H9 (cell line): Measurements from ENCODE around the gene PDE5A. TPM values are rescaled to one million over a fixed set of nuclear protein-coding genes. Genes with fewer than 3 reads are reported as not detected.

Source experiments
- DNase-seq: peaks from one replicate; pipeline ENCODE4 v3.0.0-alpha.2; 2017
- H2AFZ ChIP-seq: one replicate; pipeline ENCODE4 v1.6.1; 2013; ENCODE audit warnings: mild to moderate bottlenecking, low read length, control low read depth, moderate library complexity
- H2AK5ac ChIP-seq: 2 replicates; pipeline ENCODE4 v1.6.1; 2013; ENCODE audit warnings: low read length, control low read depth, mixed read lengths; ENCODE audit not compliant: insufficient read length
- H2BK120ac ChIP-seq: one replicate; pipeline ENCODE4 v1.6.1; 2013; ENCODE audit warnings: low read depth, mild to moderate bottlenecking, low read length, control low read depth, inconsistent platforms; ENCODE audit not compliant: poor library complexity, severe bottlenecking
- H2BK12ac ChIP-seq: 2 replicates; pipeline ENCODE4 v1.6.1; 2013; ENCODE audit warnings: low read length, control low read depth, mixed read lengths, low read depth; ENCODE audit not compliant: insufficient read length
- H2BK15ac ChIP-seq: 2 replicates; pipeline ENCODE4 v1.6.1; 2013; ENCODE audit warnings: low read depth, low read length, control low read depth
- H2BK20ac ChIP-seq: one replicate; pipeline ENCODE4 v1.6.1; 2013; ENCODE audit warnings: low read depth, mild to moderate bottlenecking, low read length, control low read depth, inconsistent platforms; ENCODE audit not compliant: poor library complexity, severe bottlenecking
- H2BK5ac ChIP-seq: 2 replicates; pipeline ENCODE4 v1.6.1; 2013; ENCODE audit warnings: low read length, control low read depth, mixed read lengths; ENCODE audit not compliant: insufficient read length
- H3K14ac ChIP-seq: 2 replicates; pipeline ENCODE4 v1.6.1; 2013; ENCODE audit warnings: low read length, control low read depth; ENCODE audit not compliant: insufficient read depth
- H3K18ac ChIP-seq: 2 replicates; pipeline ENCODE4 v1.6.1; 2013; ENCODE audit warnings: low read depth, mild to moderate bottlenecking, mixed read lengths, low read length, control low read depth; ENCODE audit not compliant: insufficient read length
- H3K23ac ChIP-seq: 2 replicates; pipeline ENCODE4 v1.6.1; 2013; ENCODE audit warnings: low read length, control low read depth, mixed read lengths, low read depth; ENCODE audit not compliant: insufficient read length
- H3K23me2 ChIP-seq: 2 replicates; pipeline ENCODE4 v1.6.1; 2013; ENCODE audit warnings: low read depth, mild to moderate bottlenecking, mixed read lengths, low read length, control low read depth; ENCODE audit not compliant: insufficient read length, poor library complexity, severe bottlenecking
- H3K27ac ChIP-seq: 2 replicates; pipeline ENCODE4 v1.5.1; 2013; ENCODE audit warnings: low read length, control low read depth, mixed read lengths, low read depth; ENCODE audit not compliant: insufficient read length
- H3K27me3 ChIP-seq: 2 replicates; pipeline ENCODE4 v1.6.1; 2013; ENCODE audit warnings: low read length, control low read depth, inconsistent platforms; ENCODE audit not compliant: insufficient read depth
- H3K4ac ChIP-seq: 2 replicates; pipeline ENCODE4 v1.6.1; 2013; ENCODE audit warnings: low read depth, mild to moderate bottlenecking, control low read depth, inconsistent platforms, low read length, moderate library complexity
- H3K4me1 ChIP-seq: 2 replicates; pipeline ENCODE4 v1.6.1; 2013; ENCODE audit warnings: low read length, control low read depth, inconsistent platforms; ENCODE audit not compliant: insufficient read depth
- H3K4me2 ChIP-seq: 2 replicates; pipeline ENCODE4 v1.6.1; 2013; ENCODE audit warnings: low read length, control low read depth, mixed read lengths; ENCODE audit not compliant: insufficient read length, insufficient read depth
- H3K56ac ChIP-seq: 2 replicates; pipeline ENCODE4 v1.6.1; 2013; ENCODE audit warnings: low read depth, mild to moderate bottlenecking, mixed read lengths, low read length, control low read depth; ENCODE audit not compliant: insufficient read length
- H3K79me1 ChIP-seq: 2 replicates; pipeline ENCODE4 v1.6.1; 2013; ENCODE audit warnings: low read depth, mild to moderate bottlenecking, moderate library complexity, low read length, control low read depth, inconsistent platforms; ENCODE audit not compliant: insufficient read depth, poor library complexity, severe bottlenecking
- H3K79me2 ChIP-seq: 2 replicates; pipeline ENCODE4 v1.6.1; 2013; ENCODE audit warnings: low read length, control low read depth, inconsistent platforms; ENCODE audit not compliant: insufficient read depth
- H3K9ac ChIP-seq: 2 replicates; pipeline ENCODE4 v1.6.1; 2013; ENCODE audit warnings: low read length, control low read depth, mixed read lengths; ENCODE audit not compliant: insufficient read length; ENCODE audit errors: extremely low read depth
- H3K9me3 ChIP-seq: one replicate; pipeline ENCODE4 v1.6.1; 2013; ENCODE audit warnings: low read depth, low read length, inconsistent platforms; ENCODE audit not compliant: control insufficient read depth
- H3T11ph ChIP-seq: one replicate; pipeline ENCODE4 v1.6.1; 2013; ENCODE audit warnings: mild to moderate bottlenecking, low read length, control low read depth, inconsistent platforms
- H4K20me1 ChIP-seq: one replicate; pipeline ENCODE4 v1.6.1; 2013; ENCODE audit not compliant: control insufficient read depth, insufficient read length, insufficient read depth
- H4K5ac ChIP-seq: 2 replicates; pipeline ENCODE4 v1.6.1; 2013; ENCODE audit warnings: low read depth, mild to moderate bottlenecking, mixed read lengths, low read length, control low read depth; ENCODE audit not compliant: insufficient read length
- H4K8ac ChIP-seq: replicated peaks from 2 replicates; pipeline ENCODE4 v1.6.1; 2013; ENCODE audit warnings: low read length, control low read depth, mixed read lengths, low read depth; ENCODE audit not compliant: insufficient read length
- H4K91ac ChIP-seq: 2 replicates; pipeline ENCODE4 v1.6.1; 2013; ENCODE audit warnings: low read depth, mild to moderate bottlenecking, moderate library complexity, mixed read lengths, low read length, control low read depth; ENCODE audit not compliant: insufficient read length
- H3K27ac Mint-ChIP-seq, 3 experiments: 2 replicates in 2 of 3; 3 replicates in 1 of 3; pipeline ENCODE4 v1.8.0; 2020 to 2021; ENCODE audit warnings: mixed read lengths in 3 of 3, mild to moderate bottlenecking in 1 of 3, moderate library complexity in 1 of 3
- H3K27me3 Mint-ChIP-seq: 2 replicates; pipeline ENCODE4 v1.8.0; 2021; ENCODE audit warnings: low read depth, mild to moderate bottlenecking, moderate library complexity, mixed read lengths
- H3K36me3 Mint-ChIP-seq, 3 experiments: 2 replicates in 2 of 3; 3 replicates in 1 of 3; pipeline ENCODE4 v1.8.0; 2020 to 2021; ENCODE audit warnings: low read depth in 3 of 3, mixed read lengths in 3 of 3; ENCODE audit not compliant: insufficient read depth in 1 of 3
- H3K4me1 Mint-ChIP-seq, 2 experiments: 2 replicates each; pipeline ENCODE4 v1.8.0; 2020; ENCODE audit warnings: mixed read lengths in 2 of 2
- H3K4me3 Mint-ChIP-seq, 2 experiments: 2 replicates in 1 of 2; 3 replicates in 1 of 2; pipeline ENCODE4 v1.8.0; 2020 to 2021; ENCODE audit warnings: mild to moderate bottlenecking in 2 of 2, mixed read lengths in 2 of 2, moderate library complexity in 1 of 2
- H3K9me3 Mint-ChIP-seq, 2 experiments: 2 replicates in 1 of 2; 3 replicates in 1 of 2; pipeline ENCODE4 v1.8.0; 2020; ENCODE audit warnings: mild to moderate bottlenecking in 2 of 2, mixed read lengths in 2 of 2, moderate library complexity in 1 of 2
- CTCF ChIP-seq: fragments of 200-600 bp; sonication (generic); conservative IDR thresholded peaks from 3 replicates; pipeline ENCODE4 v1.8.0; 2021; ENCODE audit warnings: antibody characterized with exemption, mild to moderate bottlenecking
- WGBS: extraction: QIAGEN DNeasy Blood & Tissue Kit; methylation state at CpG from one replicate; pipeline ENCODE4 v1.1.7; 2013; ENCODE audit warnings: missing lambda C conversion rate, low lambda C conversion rate, mixed read lengths; ENCODE audit not compliant: insufficient read length; ENCODE audit errors: extremely low coverage; 5-methylcytosine and 5-hydroxymethylcytosine counted together
- total RNA-seq: library from RNA; stranded (reverse); gene quantifications from 2 replicates; pipeline ENCODE4 v1.2.1, GENCODE V29; 2021

The PDE5A gene
- total RNA-seq, 1 experiment from 2014 or later: 15.7 TPM

GRCh38 chr4:119493886-119494285 is 134.7 kb downstream of the PDE5A start:
- H2AFZ ChIP-seq: no peak overlapping the region
- no peak overlapping the region for H3K4me3 Mint-ChIP-seq
- H3K4me1 Mint-ChIP-seq: no peaks in the 10 kb centered on the region
- H3K9ac ChIP-seq: no peak overlapping the region
- no peak overlapping the region for H3K23ac ChIP-seq
- H3K27me3 Mint-ChIP-seq: no peaks in the 10 kb centered on the region
- H3K56ac ChIP-seq: no peak overlapping the region
- no peak overlapping the region for H4K8ac ChIP-seq
- no peak overlapping the region for H2AK5ac ChIP-seq
- no peak overlapping the region for H3K14ac ChIP-seq
- H3K79me2 ChIP-seq: no peaks in the 10 kb centered on the region
- no CpG with 5 or more reads among the region's 1 CpG for WGBS
- H4K91ac ChIP-seq: no peak overlapping the region
- peaks cover 1 to 28% (median 22%) of the 10 kb centered on the region in 3 experiments; a peak in 6 of 7 replicates for H3K36me3 Mint-ChIP-seq
- no peak overlapping the region for H3K4ac ChIP-seq
- H3K18ac ChIP-seq: no peak overlapping the region
- no peaks in the 10 kb centered on the region for H4K20me1 ChIP-seq
- no peaks in the 10 kb centered on the region for H3K4me1 ChIP-seq
- no peaks in the 10 kb centered on the region for H3K9me3 ChIP-seq
- no peak overlapping the region for H2BK15ac ChIP-seq
- TF ChIP-seq CTCF: no peak
- H3K9me3 Mint-ChIP-seq: no peaks in the 10 kb centered on the region
- H3T11ph ChIP-seq: no peak overlapping the region
- no peak overlapping the region for H2BK20ac ChIP-seq
- no peaks in the 10 kb centered on the region for H3K23me2 ChIP-seq
- DNase-seq: no peak
- H4K5ac ChIP-seq: no peak overlapping the region
- H3K27me3 ChIP-seq: no peaks in the 10 kb centered on the region
- H2BK12ac ChIP-seq: no peak overlapping the region
- H2BK120ac ChIP-seq: no peak overlapping the region
- H3K4me2 ChIP-seq: no peak overlapping the region
- no peak overlapping the region for H3K27ac Mint-ChIP-seq
- no peaks in the 10 kb centered on the region for H3K79me1 ChIP-seq
- no peak overlapping the region for H3K27ac ChIP-seq
- no peak overlapping the region for H2BK5ac ChIP-seq
